HG02884 (cell line): ENCODE measurements around the gene SUMF1.
A peak's percentile ranks its signal among the peaks of the same experiment; 100 is the strongest.

ENCODE experiments used
- ATAC-seq: cut with Tn5 transposase; IDR thresholded peaks from one replicate; pipeline ENCODE4 v1.9.1; 2021; ENCODE audit warnings: mild to moderate bottlenecking, moderate library complexity; ENCODE audit not compliant: unreplicated experiment

Gene SUMF1

GRCh38 chr3:4466741-4467521, at the start of gene SUMF1:
Gene SUMF1 (minus strand): TSS chr3:4467269. CDS start chr3:4467245, 24 bp downstream.
- peak; percentile 100 for ATAC-seq

- ATAC-seq, result no peak
Observed at GRCh38 chr3:4515916-4516579, 49.0 kb upstream of the SUMF1 start.

DNA sequence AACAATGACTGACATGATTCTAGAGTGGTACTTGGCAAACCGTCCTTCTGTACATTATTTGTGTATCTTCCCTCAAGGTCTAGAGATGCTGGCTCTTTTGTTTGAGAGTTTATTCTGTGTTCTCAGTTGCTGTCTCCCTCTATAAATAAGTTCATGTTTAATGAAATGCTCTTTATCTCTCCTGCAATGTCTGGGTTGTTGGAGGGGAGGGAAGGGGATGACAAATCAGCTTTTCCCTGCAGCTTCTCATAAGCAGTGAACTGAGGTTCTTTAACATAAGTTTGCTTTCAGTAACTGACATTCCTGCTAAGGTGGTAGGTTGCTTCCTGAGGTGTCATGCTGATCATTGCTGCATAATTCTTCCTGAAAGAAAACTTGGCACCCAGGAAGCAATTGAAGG, 47.8 kb upstream of the SUMF1 start:
- ATAC-seq, result no peak

DNA sequence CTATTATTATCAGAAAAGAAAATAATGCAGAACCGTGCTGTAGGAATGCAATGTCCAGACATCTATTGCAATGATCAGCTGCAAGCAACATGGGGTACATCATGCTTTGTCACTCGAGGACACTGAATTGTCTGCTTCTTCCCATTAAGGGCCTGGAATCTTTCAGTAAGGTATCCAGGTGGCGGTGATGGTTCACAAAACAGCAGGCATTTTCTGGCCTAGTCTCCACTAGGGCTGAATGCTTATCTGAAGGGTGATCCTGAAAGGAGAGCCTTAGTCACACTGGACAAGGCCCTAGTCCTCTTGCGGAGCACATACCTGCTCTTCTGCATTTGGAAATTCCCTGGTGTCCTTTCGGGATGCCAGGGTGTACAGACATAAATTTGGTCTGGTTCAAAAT, 47.3 kb upstream of the SUMF1 start:
- ATAC-seq, result no peak

GRCh38 chr3:4512895-4513616, 46.0 kb upstream of the SUMF1 start:
- ATAC-seq, result no peak

GRCh38 chr3:4511491-4512262, 44.6 kb upstream of the SUMF1 start:
- no peak for ATAC-seq

- ATAC-seq, result no peak
Observed at GRCh38 chr3:4509983-4510755, 43.1 kb upstream of the SUMF1 start.

DNA sequence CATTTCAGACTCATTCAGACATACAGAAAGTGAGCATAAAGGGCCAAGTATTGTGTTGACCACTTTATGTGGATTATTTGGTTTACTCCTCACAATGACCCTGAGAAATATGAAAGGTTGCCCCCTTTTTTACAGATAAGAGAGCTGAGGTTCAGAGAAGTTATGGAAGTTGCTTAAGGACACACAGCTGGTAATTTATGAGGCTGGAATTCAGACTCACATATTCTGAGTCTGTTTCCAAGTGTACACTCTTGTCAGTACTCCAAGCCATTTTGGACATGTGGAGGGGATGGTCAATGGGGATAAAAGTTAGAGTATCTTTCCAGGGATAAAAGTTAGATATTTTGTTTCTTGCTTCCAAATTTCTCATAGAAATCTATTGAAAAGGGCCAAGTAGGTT, 42.0 kb upstream of the SUMF1 start:
- no peak for ATAC-seq

GRCh38 chr3:4508048-4508981, 41.2 kb upstream of the SUMF1 start:
- ATAC-seq, result peak; percentile 66

GRCh38 chr3:4507024-4507596, 40.0 kb upstream of the SUMF1 start:
- ATAC-seq, result peak; percentile 19

GRCh38 chr3:4506559-4507023, 39.5 kb upstream of the SUMF1 start:
- ATAC-seq, result no peak

DNA sequence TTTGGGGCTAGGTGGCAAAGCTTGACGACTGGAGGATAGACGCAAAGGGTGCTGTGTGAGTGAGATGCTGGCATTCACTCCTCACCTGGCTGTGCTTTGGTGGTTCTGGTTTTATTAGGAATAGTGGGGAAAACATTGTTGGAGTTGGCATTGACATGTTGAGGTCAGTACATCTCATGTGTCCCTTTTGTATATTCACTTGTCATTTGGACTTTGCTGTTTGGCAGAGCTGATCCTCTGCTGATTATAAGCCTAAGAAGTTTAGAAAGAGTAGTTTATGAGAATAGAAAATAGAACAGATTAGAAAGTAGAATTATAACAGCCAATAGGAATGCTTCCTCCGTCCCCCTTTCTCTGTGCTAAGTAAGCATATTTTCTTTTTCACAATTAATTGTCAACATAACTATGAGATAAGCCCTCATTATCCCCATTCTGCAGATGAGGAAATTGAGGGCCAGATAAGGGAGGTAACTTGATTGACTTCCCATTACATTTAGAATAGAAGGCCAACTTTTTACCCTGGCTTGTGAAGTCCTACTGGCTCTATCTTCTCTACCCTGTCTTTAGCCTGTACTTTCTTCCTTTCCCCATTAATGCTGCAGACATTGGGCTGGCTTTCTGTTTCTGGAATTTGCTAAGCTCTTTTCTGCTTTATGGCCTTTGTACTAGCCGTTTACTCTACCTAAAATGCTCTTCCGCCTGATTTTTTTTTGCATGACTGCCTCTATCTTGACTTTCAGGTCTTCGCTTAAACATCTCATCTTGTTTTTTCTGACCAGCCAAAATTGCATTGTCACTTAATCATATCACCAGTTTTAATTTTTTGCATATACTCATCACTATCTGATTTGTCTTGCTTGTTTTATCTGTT, 38.9 kb upstream of the SUMF1 start:
- ATAC-seq, result no peak

GRCh38 chr3:4504340-4505261, 37.5 kb upstream of the SUMF1 start:
- ATAC-seq, result no peak

DNA sequence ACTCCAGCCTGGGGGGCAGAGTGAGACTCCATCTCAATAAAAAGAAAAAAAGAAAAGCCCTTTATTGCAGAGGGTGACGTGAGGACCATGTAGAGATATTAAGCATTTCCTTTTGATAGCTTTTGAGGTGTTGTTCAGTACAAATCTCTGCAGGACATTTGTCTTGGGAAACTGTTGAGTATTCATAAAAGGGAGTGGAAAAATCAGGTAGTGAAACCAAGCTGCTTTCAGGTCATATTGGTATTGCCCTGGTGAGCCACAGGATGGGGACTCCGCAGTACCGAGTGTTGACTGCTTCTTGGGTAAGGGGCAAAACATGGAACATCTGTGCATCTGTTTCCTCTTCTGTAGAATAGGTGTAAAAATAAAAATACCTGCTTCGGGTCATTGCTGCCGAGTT, 36.0 kb upstream of the SUMF1 start:
- peak; percentile 49 for ATAC-seq

GRCh38 chr3:4501927-4502326, 34.9 kb upstream of the SUMF1 start:
- ATAC-seq, result no peak

DNA sequence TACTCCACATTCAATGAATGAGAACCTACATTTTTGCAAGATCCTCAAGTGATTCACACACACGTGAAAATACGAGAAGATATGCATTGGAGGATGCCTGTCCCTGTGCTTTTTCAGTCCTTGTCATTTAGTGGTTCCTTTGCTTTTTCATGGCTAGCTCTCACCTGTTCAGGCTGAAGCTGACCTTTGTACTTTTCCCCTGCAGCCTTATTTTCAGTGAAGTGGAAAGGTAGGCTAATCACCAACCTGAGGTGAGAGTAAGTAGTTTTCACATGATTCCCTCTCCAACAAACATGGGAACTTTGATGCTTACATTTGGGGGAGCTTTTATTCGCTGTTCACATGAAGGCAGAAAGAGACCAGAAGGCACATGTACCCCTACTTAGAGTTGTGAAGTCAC, 34.4 kb upstream of the SUMF1 start:
- ATAC-seq, result no peak

DNA sequence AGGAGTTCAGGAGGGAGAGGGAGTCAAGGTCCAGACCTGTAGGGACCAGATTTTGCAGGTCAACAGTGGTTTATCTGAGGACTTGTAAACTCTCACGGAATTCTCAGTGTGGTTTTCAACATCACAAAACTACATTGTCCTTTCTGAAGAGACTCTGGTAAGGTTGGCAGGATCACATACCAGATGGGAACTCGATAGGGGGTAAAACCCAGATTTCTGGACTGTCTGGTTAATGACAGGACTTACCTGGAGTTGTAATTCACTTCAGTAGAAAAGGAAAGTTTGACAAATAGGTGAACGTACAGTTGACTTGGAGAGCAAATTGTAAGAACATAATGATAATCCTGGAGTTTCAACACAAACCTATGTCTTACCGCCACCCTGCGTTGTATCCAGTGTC, 31.4 kb upstream of the SUMF1 start:
- ATAC-seq, result no peak
